H1 (cell line): ENCODE data around the gene OLIG2. TPM values are rescaled to one million over a fixed set of nuclear protein-coding genes. Genes with fewer than 3 reads are reported as not detected.

Experiments used
- CTCF ChIA-PET: fragments of 300-600 bp; sonication (Branson Sonifier 250); formaldehyde crosslinking; loops from one replicate; lab custom pipeline; 2021; ENCODE audit not compliant: partially characterized antibody; lab: Charles Lee
- POLR2A ChIA-PET: fragments of 300-600 bp; sonication (Branson Sonifier 250); formaldehyde crosslinking; loops from one replicate; lab custom pipeline; 2021; ENCODE audit warnings: inconsistent platforms; ENCODE audit not compliant: partially characterized antibody; lab: Charles Lee
- DNase-seq, 2 experiments: peaks; one replicate each; pipeline versions ENCODE4 v3.0.0 to v3.0.0-alpha.2; 2010 to 2022; ENCODE audit warnings: low spot score in 2 of 2, low read depth in 1 of 2, mixed read lengths in 1 of 2
- FAIRE-seq: peaks from 2 replicates; lab custom pipeline; 2011; peaks lifted over from hg19 to GRCh38; lab: Jason Lieb, UNC
- H2AFZ ChIP-seq: 2 replicates; pipeline ENCODE4 v1.8.1; 2012; ENCODE audit warnings: low read length, inconsistent platforms
- H2AK5ac ChIP-seq: 2 replicates; pipeline ENCODE4 v1.6.1; 2013; ENCODE audit warnings: low read depth, low read length
- H2BK120ac ChIP-seq: replicated peaks from 2 replicates; pipeline ENCODE3; 2013; ENCODE audit warnings: low read depth, low read length, inconsistent platforms
- H2BK12ac ChIP-seq: 2 replicates; pipeline ENCODE4 v1.6.1; 2013; ENCODE audit warnings: low read depth, low read length
- H2BK15ac ChIP-seq: 2 replicates; pipeline ENCODE4 v1.6.1; 2013; ENCODE audit warnings: low read length
- H2BK20ac ChIP-seq: 2 replicates; pipeline ENCODE4 v1.6.1; 2013; ENCODE audit warnings: low read length
- H2BK5ac ChIP-seq: 2 replicates; pipeline ENCODE4 v1.6.1; 2013; ENCODE audit warnings: low read depth, low read length
- H3K14ac ChIP-seq: 2 replicates; pipeline ENCODE4 v1.6.1; 2013; ENCODE audit warnings: inconsistent platforms; ENCODE audit not compliant: insufficient read length
- H3K18ac ChIP-seq: 2 replicates; pipeline ENCODE4 v1.6.1; 2013; ENCODE audit warnings: low read length; ENCODE audit errors: extremely low read depth
- H3K23ac ChIP-seq: 2 replicates; pipeline ENCODE4 v1.6.1; 2013; ENCODE audit warnings: inconsistent platforms; ENCODE audit not compliant: insufficient read length
- H3K23me2 ChIP-seq: 2 replicates; pipeline ENCODE4 v1.6.1; 2013; ENCODE audit warnings: low read depth, low read length
- H3K27ac ChIP-seq: 2 replicates; pipeline ENCODE4 v1.6.1; 2011; ENCODE audit warnings: low read depth, low read length, inconsistent platforms
- H3K27me3 ChIP-seq, 4 experiments: replicated peaks in 1 of 4; 1 replicate in 1 of 4; 2 replicates in 3 of 4; pipeline versions ENCODE4 v1.6.1 to v1.8.1; 2011 to 2013; ENCODE audit warnings: low read length in 3 of 4, mild to moderate bottlenecking in 3 of 4, inconsistent platforms in 2 of 4, mixed read lengths in 2 of 4, moderate library complexity in 1 of 4; ENCODE audit not compliant: control insufficient read depth in 3 of 4, insufficient read depth in 3 of 4; ENCODE audit errors: extremely low read depth in 1 of 4
- H3K36me3 ChIP-seq, 4 experiments: 2 replicates each; pipeline versions ENCODE4 v1.6.1 to v1.8.1; 2011 to 2013; ENCODE audit warnings: mild to moderate bottlenecking in 4 of 4, low read length in 3 of 4, moderate library complexity in 2 of 4, control low read depth in 1 of 4, inconsistent platforms in 1 of 4; ENCODE audit not compliant: insufficient read depth in 4 of 4, control insufficient read depth in 2 of 4
- H3K4ac ChIP-seq: replicated peaks from 2 replicates; pipeline ENCODE3; 2013; ENCODE audit warnings: low read length, low read depth, mixed read lengths, inconsistent platforms; ENCODE audit not compliant: insufficient read length
- H3K4me1 ChIP-seq, 4 experiments: replicated peaks in 1 of 4; 1 replicate in 1 of 4; 2 replicates in 3 of 4; pipeline versions ENCODE4 v1.6.1 to v1.8.1; 2011 to 2013; ENCODE audit warnings: low read length in 3 of 4, inconsistent platforms in 2 of 4, mixed read lengths in 1 of 4; ENCODE audit not compliant: insufficient read depth in 4 of 4, control insufficient read depth in 3 of 4
- H3K4me2 ChIP-seq, 2 experiments: 2 replicates each; pipeline versions ENCODE4 v1.6.1 to v1.8.1; 2011 to 2013; ENCODE audit warnings: low read depth in 2 of 2, low read length in 2 of 2, control low read depth in 1 of 2, inconsistent platforms in 1 of 2, mild to moderate bottlenecking in 1 of 2; ENCODE audit not compliant: insufficient read depth in 1 of 2
- H3K4me3 ChIP-seq, 4 experiments: fragments of 200-600, 300-600 bp in 1 of 4; sonication (generic), shearing (Covaris generic), sonication (Bioruptor Twin) in 1 of 4; 2 replicates each; pipeline versions ENCODE4 v1.5.1 to v1.8.1; 2011 to 2016; ENCODE audit warnings: low read length in 4 of 4, low read depth in 3 of 4, control low read depth in 2 of 4, inconsistent platforms in 2 of 4, mild to moderate bottlenecking in 2 of 4, mixed read lengths in 1 of 4, moderate library complexity in 1 of 4; ENCODE audit not compliant: insufficient read depth in 2 of 4; ENCODE audit errors: extremely low read depth in 1 of 4
- H3K56ac ChIP-seq: replicated peaks from 2 replicates; pipeline ENCODE3; 2013; ENCODE audit warnings: low read depth, mild to moderate bottlenecking, mixed read lengths, low read length, inconsistent platforms; ENCODE audit not compliant: insufficient read length
- H3K79me1 ChIP-seq: 2 replicates; pipeline ENCODE4 v1.6.1; 2013; ENCODE audit warnings: low read depth, low read length, control low read depth
- H3K79me2 ChIP-seq, 2 experiments: 2 replicates each; pipeline versions ENCODE4 v1.6.1 to v1.8.1; 2012 to 2013; ENCODE audit warnings: low read length in 2 of 2, mild to moderate bottlenecking in 2 of 2, inconsistent platforms in 1 of 2; ENCODE audit not compliant: insufficient read depth in 2 of 2, control insufficient read depth in 1 of 2
- H3K9ac ChIP-seq, 4 experiments: replicated peaks in 1 of 4; 1 replicate in 1 of 4; 2 replicates in 3 of 4; pipeline versions ENCODE4 v1.6.1 to v1.8.1; 2011 to 2013; ENCODE audit warnings: low read depth in 3 of 4, low read length in 3 of 4, control low read depth in 2 of 4, mild to moderate bottlenecking in 2 of 4, moderate library complexity in 2 of 4, inconsistent platforms in 1 of 4; ENCODE audit errors: extremely low read depth in 1 of 4
- H3K9me3 ChIP-seq, 2 experiments: 2 replicates each; pipeline versions ENCODE4 v1.6.1 to v1.8.1; 2012 to 2013; ENCODE audit warnings: mild to moderate bottlenecking in 2 of 2, moderate library complexity in 2 of 2, control low read depth in 1 of 2, inconsistent platforms in 1 of 2, low read depth in 1 of 2, low read length in 1 of 2, mixed read lengths in 1 of 2; ENCODE audit not compliant: insufficient read depth in 2 of 2
- H4K20me1 ChIP-seq, 2 experiments: replicated peaks in 1 of 2; 2 replicates each; pipeline versions ENCODE3 to v1.8.1; 2011 to 2013; ENCODE audit warnings: inconsistent platforms in 2 of 2, low read length in 2 of 2, mild to moderate bottlenecking in 1 of 2; ENCODE audit not compliant: insufficient read depth in 2 of 2, control insufficient read depth in 1 of 2
- H4K5ac ChIP-seq: 2 replicates; pipeline ENCODE4 v1.6.1; 2013; ENCODE audit warnings: low read length, low read depth, mixed read lengths, inconsistent platforms; ENCODE audit not compliant: insufficient read length
- H4K8ac ChIP-seq: 2 replicates; pipeline ENCODE4 v1.8.0; 2013; ENCODE audit warnings: mild to moderate bottlenecking, moderate library complexity, low read length, inconsistent platforms; ENCODE audit not compliant: insufficient read depth; ENCODE audit errors: extremely low read depth
- H4K91ac ChIP-seq: replicated peaks from 2 replicates; pipeline ENCODE3; 2013; ENCODE audit warnings: low read length, mixed read lengths, inconsistent platforms; ENCODE audit not compliant: insufficient read length
- EP300 ChIP-seq, 2 experiments: IDR thresholded peaks; 1 replicate in 1 of 2; 2 replicates in 1 of 2; pipeline ENCODE4 v1.6.1; 2011 to 2012; ENCODE audit warnings: low read depth in 2 of 2, low read length in 2 of 2, mild to moderate bottlenecking in 2 of 2, borderline replicate concordance in 1 of 2, inconsistent platforms in 1 of 2, moderate library complexity in 1 of 2
- EZH2 ChIP-seq: fragments of 200-600 bp; sonication (generic); IDR thresholded peaks from 2 replicates; pipeline ENCODE4 v1.7.1; 2012; ENCODE audit warnings: low read depth, mild to moderate bottlenecking, moderate library complexity, low read length, inconsistent platforms; ENCODE audit not compliant: severe bottlenecking
- JUND ChIP-seq: IDR thresholded peaks from 2 replicates; pipeline ENCODE4 v1.6.1; 2011; ENCODE audit warnings: mild to moderate bottlenecking, improper control_type of control experiment, low read length
- KDM4A ChIP-seq: IDR thresholded peaks from one replicate; pipeline ENCODE4 v1.7.1; 2012; ENCODE audit warnings: low read depth, mild to moderate bottlenecking, moderate library complexity, low read length, inconsistent platforms; ENCODE audit not compliant: severe bottlenecking
- MAFK ChIP-seq: IDR thresholded peaks from 2 replicates; pipeline ENCODE4 v1.6.1; 2012; ENCODE audit warnings: low read depth, mild to moderate bottlenecking, improper control_type of control experiment, low read length
- POLR2A ChIP-seq, 2 experiments: IDR thresholded peaks; 1 replicate in 1 of 2; 2 replicates in 1 of 2; pipeline ENCODE4 v1.6.1; 2011; ENCODE audit warnings: low read depth in 2 of 2, low read length in 2 of 2, mild to moderate bottlenecking in 2 of 2; ENCODE audit errors: control extremely low read depth in 1 of 2
- RNF2 ChIP-seq: fragments of 200-900, 300-1000 bp; sonication (generic); IDR thresholded peaks from 2 replicates; pipeline ENCODE4 v1.7.1; 2016; ENCODE audit warnings: borderline replicate concordance, low read depth, mild to moderate bottlenecking, antibody characterized with exemption, low read length; ENCODE audit not compliant: poor library complexity, severe bottlenecking; ENCODE audit errors: missing control alignments
- RXRA ChIP-seq: IDR thresholded peaks from 2 replicates; pipeline ENCODE4 v1.6.1; 2011; ENCODE audit warnings: low read depth, mild to moderate bottlenecking, low read length, moderate library complexity; ENCODE audit not compliant: insufficient read depth
- SAP30 ChIP-seq: fragments of 300-600 bp; sonication (generic); IDR thresholded peaks from 2 replicates; pipeline ENCODE4 v1.7.1; 2012; ENCODE audit warnings: low read length, moderate library complexity, mild to moderate bottlenecking, inconsistent platforms; ENCODE audit not compliant: insufficient read depth, insufficient replicate concordance
- SIRT6 ChIP-seq: IDR thresholded peaks from one replicate; pipeline ENCODE4 v1.7.1; 2012; ENCODE audit warnings: low read length, inconsistent platforms
- SP4 ChIP-seq: IDR thresholded peaks from 2 replicates; pipeline ENCODE4 v1.6.1; 2012; ENCODE audit warnings: low read length, inconsistent platforms
- SUZ12 ChIP-seq: fragments of 200-600 bp; sonication (generic); IDR thresholded peaks from 2 replicates; pipeline ENCODE4 v1.6.1; 2012; ENCODE audit warnings: mild to moderate bottlenecking, inconsistent platforms, low read length, moderate library complexity, mixed read lengths
- TEAD4 ChIP-seq: IDR thresholded peaks from 2 replicates; pipeline ENCODE4 v1.6.1; 2012; ENCODE audit warnings: low read depth, low read length, inconsistent platforms, mixed read lengths
- WGBS, 2 experiments: shearing (Covaris generic) in 1 of 2; methylation state at CpG; one replicate each; pipeline versions ENCODE4 v1.1.6 to v1.1.7; 2013 to 2015; ENCODE audit warnings: low lambda C conversion rate in 2 of 2, mixed read lengths in 2 of 2, inconsistent platforms in 1 of 2, low coverage in 1 of 2, missing lambda C conversion rate in 1 of 2; ENCODE audit not compliant: insufficient replicate concordance in 2 of 2, insufficient coverage in 1 of 2, insufficient read length in 1 of 2; ENCODE audit errors: extremely low coverage in 1 of 2, missing lambda C conversion rate in 1 of 2; 5-methylcytosine and 5-hydroxymethylcytosine counted together
- polyA plus RNA-seq, 7 experiments: library from polyadenylated mRNA; depleted of rRNA in 3 of 7; stranded (reverse) in 5 of 7; unstranded in 2 of 7; fragments of >200 nt in 5 of 7; fragments of 200-250 nt in 2 of 7; gene quantifications; 1 replicate in 5 of 7; 2 replicates in 1 of 7; 4 replicates in 1 of 7; pipeline versions ENCODE4 v1.2.1 to v1.2.3, GENCODE V29; 2011 to 2013; ENCODE audit warnings: missing spikeins in 2 of 7, mixed read lengths in 2 of 7
- total RNA-seq: library from RNA; stranded (reverse); fragmentation: NEBNext Ultra II Directional; extraction: Animal tissue kit (Norgen Biotek cat#: 25700); gene quantifications from 2 replicates; pipeline ENCODE4 v1.2.1, GENCODE V29; 2021

Gene OLIG2
- total and polyA plus RNA-seq, 2 of the 8 experiments (the other 6 are each of a cell fraction or from before 2014, with no cell fraction given), result 0.79 TPM; not detected in 1

GRCh38 chr21:33026443-33026858, 716 bp downstream of the OLIG2 start:
- DNase-seq (no peak), FAIRE-seq (no peak)
- Histone ChIP-seq H3K23me2 (peaks cover 13% of the 10 kb centered on the region), H3K14ac (no peak overlapping the region), H2BK120ac (no peak overlapping the region), H2BK12ac (peak overlapping the region; percentile 75; the same call in 1 of the 2 replicates), H2AK5ac (no peak overlapping the region), H3K79me1 (no peaks in the 10 kb centered on the region), H3K9ac (no peak overlapping the region), H2BK15ac (no peak overlapping the region), H3K9me3 (no peaks in the 10 kb centered on the region), H3K4me1 (peaks cover 6 to 35% (median 24%) of the 10 kb centered on the region in 4 experiments), H2BK20ac (no peak overlapping the region), H3K27ac (no peak overlapping the region), H3K4ac (no peak overlapping the region), H4K8ac (no peak overlapping the region), H2AFZ (no peak overlapping the region), H3K56ac (no peak overlapping the region), H3K23ac (no peak overlapping the region), H3K18ac (peak overlapping the region; percentile 48; the same call in 1 of the 2 replicates), H4K5ac (no peak overlapping the region), H2BK5ac (no peak overlapping the region), H4K91ac (no peak overlapping the region), H3K27me3 (peaks cover 90 to 99% (median 98%) of the 10 kb centered on the region in 4 experiments), H3K79me2 (no peaks in the 10 kb centered on the region), H3K4me3 (peak overlapping the region in 1 of 4 experiments; percentile 70; a peak in 3 of 8 replicates), H3K36me3 (peaks cover 0 to 5% (median 0%) of the 10 kb centered on the region in 4 experiments; a peak in 1 of 8 replicates), H3K4me2 (peak overlapping the region; percentile 85 to 95; a peak in 3 of 4 replicates), H4K20me1 (peaks cover 14 to 16% of the 10 kb centered on the region in 2 experiments)
- POLR2A ChIA-PET, result interaction anchor here (0.8 to 1.2 kb wide), 2 partner anchors 44 to 213 kb away, joined by 4 read pairs; no protein-coding TSS in a partner anchor
- 23% methylated on average over 20 of the region's 21 CpGs; no CpG with 5 or more reads in 1 of the 2 experiments for WGBS, 2 experiments
- CTCF ChIA-PET, result interaction anchor here (0.8 to 6.0 kb wide), 8 partner anchors 8 to 164 kb away, joined by 3 to 44 read pairs (median 4); no protein-coding TSS in a partner anchor
- no peak for TF ChIP-seq RXRA
- peak; percentile 96 for TF ChIP-seq SUZ12
- no peak for TF ChIP-seq SIRT6
- TF ChIP-seq EP300 (IDR thresholded peaks at IDR 0.05; ENCODE audit: borderline replicate concordance in 1 of 2, low read depth in 2 of 2, low read length in 2 of 2), result no peak
- no peak for TF ChIP-seq KDM4A
- no peak for TF ChIP-seq TEAD4
- no peak for TF ChIP-seq JUND
- TF ChIP-seq RNF2, result peak; percentile 65
- no peak for TF ChIP-seq MAFK
- no peak for TF ChIP-seq SP4
- no peak for TF ChIP-seq SAP30
- no peak for TF ChIP-seq EZH2
- no peak for TF ChIP-seq POLR2A (IDR thresholded peaks at IDR 0.05; ENCODE audit: control extremely low read depth in 1 of 2, low read depth in 2 of 2, low read length in 2 of 2)
